Fibroblast of peridontal ligament (primary cell): ENCODE results near the gene CKS1B.

Experiments used
- DNase-seq: peaks from one replicate; pipeline ENCODE4 v3.0.0-alpha.2; 2010; ENCODE audit errors: extremely low read depth

Gene CKS1B

DNA sequence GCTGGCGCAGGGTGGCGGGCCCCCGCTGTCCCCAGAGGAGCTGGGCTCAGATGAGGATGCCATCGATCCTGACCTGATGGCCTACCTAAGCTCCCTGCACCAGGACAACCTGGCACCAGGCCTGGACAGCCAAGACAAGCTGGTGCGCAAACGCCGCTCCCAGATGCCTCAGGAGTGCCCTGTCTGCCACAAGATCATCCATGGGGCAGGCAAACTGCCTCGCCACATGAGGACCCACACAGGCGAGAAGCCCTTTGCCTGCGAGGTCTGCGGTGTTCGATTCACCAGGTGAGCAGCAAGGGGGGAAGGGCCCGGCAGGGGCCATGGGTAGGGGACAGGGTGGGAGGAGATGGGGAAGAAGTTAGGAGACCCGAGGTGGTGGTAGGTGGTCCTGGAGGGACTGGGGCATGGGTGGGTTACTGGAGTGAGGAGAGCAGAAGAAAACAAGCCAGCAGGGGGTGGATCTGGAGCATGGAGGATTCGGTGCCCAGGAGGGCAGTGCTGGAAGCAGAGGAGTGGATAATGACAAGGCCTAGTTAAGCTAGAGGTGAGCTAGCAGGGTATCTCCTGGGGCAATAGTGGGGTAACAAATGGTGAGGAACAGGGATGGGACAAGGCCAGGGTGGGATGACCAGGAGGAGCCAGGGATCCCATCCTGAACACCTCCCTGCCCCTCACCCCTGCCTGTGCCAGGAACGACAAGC is 41.2 kb downstream of the CKS1B start:
- DNase-seq, result no peak

DNA sequence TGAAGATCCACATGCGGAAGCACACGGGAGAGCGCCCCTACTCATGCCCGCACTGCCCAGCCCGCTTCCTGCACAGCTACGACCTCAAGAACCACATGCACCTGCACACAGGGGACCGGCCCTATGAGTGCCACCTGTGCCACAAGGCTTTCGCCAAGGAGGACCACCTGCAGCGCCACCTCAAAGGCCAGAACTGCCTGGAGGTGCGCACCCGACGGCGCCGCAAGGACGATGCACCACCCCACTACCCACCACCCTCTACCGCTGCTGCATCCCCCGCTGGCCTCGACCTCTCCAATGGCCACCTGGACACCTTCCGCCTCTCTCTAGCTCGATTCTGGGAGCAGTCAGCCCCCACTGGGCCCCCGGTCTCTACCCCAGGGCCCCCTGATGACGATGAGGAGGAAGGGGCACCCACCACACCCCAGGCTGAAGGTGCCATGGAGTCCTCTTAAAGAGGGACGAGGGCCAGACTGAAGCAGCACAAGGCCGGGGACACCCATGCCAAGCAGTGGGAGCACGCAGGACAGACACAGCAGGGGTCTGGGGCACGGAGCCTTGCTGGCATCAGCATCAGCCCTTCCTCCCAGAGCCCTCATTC is 41.9 kb downstream of the CKS1B start:
- DNase-seq, result no peak

DNA sequence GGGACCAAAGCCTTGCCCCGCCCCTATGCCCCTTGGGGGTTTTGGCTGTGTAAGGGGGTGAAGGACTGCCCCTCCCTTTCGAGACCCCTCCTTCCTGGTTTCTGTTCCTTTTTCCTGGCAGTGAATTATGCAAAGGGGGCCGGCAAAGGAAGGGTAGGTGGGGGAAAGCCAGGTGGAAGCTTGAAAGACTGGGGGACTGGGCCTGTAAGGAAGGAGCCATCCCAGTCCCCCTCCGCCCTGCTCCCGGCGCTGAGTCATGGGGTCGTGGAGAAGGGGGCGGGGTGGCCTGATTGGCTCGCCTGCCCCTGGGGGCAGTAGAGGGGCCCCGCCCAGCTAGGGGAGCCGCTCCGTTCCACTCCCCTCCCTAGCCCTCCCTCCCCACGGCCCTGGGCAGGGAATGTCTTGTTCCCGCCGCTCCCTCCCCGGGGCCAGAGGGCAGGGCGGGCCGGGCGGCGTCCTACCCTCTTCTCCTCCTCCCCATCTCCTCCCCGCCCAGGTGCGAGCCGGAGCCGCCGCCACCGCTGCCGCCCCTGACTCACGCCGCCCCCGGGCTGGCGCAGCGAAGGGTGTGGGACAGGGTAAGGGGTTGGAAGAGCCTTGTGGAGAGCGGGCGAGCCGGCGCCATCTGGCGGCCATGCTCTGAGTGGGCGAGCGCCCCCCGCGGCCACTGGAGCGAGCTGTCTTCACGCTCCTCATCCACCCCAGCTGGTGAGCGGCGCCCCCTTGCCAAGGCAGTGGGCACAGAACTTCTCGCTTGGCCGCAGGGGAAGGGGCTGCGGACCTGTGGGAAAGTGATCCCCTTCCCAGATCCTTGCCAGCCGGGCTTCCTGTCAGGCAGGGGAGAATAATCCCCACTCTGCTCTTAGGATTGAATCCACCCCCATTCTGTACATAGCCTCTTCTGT is 42.8 kb downstream of the CKS1B start:
- peak; percentile 80 for DNase-seq

DNA sequence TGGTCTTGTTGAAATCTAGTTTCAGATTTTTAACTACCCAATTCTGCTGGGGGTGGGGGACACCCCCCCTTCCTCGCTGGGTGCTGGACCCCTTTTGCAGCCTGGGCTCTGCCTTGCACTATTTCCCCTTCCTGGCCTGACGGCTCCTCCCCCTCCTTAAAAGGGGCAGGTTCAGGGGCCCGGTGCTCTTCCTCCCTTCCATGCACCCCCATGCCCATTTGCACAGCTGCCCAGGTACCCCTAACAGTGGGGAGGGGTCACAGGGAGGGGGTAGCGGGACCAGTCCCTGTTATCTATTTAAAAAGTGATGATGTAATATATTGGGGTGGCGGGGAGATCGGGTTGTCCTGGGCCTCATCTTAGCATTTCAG is 43.5 kb downstream of the CKS1B start:
- DNase-seq, result no peak

DNA sequence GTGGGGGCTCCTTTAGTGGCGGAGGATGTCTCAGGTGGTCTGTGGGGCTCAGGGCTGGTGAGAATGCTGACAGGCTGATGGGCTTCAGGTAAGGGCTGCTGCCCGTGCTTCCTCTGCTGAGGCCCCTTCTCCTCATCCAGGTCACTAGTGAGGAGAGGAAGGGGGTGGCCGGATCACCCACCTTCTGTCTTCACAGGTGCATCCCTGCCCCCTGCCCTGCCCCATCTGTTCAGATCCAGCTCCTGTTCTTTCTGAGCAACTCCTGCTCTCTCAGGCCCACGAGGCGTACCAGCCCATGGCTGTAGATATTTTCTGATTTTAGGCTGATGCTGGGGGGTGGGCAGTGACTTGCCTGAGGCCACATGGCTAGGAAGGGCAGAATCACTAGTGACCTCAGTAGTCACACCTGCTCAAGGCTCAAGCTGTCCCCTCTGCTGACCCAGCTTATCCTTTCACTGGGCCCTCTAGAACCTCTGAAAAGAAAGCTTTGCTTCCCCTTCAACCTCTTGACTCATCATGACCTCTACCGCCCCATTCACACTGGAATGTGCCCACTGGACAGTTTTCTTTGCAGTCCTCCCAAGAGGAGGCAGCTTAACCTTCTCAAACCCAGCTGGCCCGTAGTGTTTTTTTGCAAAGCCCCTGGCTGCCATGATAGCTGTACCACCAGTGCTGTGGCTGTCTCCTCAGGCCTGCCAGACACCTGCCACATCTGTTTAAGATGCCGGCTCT is 44.3 kb downstream of the CKS1B start:
- peak; percentile 7 for DNase-seq

DNA sequence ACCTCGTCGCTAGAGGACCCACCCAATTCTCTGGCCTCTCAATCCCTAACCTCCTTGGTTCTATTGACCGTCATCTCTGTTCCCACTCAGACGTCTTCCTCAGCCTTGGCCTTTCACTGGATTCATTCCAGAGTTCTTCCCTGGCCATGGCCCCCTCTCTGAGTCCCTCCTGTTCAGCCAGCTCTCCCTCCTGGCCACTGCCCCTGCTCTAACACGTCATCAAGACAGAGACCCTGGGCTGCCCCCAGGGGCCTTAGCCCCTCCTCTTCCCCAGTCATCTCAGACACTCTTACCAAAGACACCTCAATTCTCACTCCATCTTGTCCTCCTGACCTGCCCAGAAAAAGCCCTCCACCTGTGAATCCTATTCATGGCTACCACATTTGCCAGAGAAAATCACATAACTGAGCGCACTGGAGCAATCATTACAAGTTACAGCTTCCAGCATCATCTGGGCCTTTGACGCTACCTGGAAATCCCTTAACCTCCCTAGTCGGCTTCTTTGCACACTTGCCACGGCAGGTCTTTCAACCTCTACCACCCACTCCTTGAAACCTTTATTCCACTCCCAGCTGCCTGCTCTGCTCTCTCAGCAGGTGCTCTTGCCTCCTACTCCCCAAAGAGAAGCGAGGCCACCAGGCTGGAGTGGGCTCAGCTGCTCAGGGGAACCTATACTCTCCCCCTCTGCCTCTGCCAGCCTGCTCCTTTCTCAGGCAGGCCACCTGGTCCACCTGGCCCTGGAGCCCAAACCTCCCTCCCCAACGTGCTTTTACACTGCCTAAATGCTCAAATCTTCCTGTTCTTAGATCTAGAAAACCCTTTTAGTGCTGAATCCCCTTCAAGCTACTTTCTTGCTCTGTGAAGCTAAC is 45.1 kb downstream of the CKS1B start:
- DNase-seq, result no peak

DNA sequence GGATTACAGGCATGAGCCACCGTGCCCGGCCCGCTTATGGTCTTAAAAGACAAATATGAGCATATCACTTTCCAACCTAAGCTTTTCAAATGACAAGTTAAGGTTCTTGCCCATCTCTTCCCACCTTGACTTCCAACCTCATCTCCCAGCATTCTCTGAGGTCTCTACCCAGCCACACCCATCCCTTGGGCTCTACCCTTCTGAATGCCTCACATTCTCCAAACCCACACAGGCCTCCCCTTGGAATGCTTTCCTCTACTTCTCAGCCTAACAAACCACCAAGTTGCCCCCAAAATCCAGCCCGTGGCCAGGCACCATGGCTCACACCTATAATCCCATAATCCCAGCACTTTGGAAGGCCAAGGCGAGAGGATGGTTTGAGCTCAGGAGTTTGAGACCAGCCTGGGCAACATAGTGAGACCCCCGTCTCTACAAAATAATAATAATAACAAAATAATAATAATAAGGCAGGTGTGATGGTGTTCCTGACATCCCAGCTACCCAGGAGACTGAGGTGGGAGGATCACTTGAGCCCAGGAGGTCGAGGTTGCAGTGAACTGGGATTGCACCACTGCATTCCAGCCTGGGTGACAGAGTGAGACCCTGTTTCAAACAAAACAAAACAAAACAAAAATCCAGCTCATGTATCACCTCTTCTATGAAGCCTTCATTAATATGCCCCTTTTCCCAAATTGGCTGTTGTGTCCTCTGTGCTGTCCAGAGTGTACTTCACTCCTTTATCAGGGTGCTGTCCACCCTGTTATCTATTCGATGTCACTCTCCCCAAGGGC is 47.9 kb downstream of the CKS1B start:
- DNase-seq, result no peak

DNA sequence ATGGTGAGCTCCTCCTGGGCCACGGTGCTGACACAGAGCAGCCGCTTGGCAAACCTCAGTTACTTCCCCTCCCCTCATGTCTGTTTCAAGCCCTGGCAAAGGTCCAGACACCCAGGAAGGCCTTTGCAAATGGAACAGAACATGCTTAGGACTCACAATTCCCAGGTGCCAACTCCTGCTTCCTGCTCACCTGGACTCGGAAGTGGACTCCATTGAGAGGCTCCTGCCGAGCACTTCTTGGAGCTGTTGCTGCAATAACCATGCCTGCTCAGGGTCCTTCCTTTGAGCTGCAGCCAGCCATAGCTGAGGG is 48.4 kb downstream of the CKS1B start:
- no peak for DNase-seq

DNA sequence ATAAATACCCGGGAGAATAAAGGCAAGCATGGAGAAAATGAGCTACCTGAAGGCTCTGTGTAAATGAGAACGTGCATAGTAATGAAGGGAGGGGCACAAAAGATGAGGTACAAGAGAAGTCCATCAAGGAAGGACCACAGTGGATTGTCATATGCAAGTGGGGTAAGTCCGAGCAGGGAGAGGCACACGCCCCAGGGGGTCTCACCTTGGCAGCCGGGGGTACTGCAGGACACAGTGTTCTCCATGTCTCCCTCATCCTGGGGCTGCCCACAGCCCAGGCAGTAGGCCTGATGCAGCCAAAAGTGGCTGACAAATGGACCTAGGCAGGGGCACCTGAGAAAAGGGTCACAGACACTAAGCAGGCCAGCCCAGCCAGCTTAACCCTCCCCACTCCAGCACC is 49.1 kb downstream of the CKS1B start:
- no peak for DNase-seq

DNA sequence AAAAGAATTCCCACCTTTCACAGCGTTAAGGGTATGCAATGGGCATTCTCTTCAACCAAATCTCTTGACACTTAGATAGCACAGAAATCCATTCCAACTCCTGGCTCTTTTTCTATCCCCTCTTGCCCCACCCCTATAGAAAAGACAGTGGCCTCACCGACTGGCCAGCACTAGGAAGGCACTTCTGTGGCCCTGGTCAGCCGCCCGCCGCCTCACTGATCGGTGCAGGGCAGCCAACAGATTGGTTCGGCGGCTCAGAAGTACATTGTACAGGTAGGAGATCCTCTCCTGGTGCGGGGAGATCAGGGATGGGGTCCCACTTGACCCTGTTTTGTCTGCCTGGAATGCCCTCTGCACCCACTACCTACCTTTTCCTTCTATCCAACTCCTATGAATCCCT is 49.8 kb downstream of the CKS1B start:
- no peak for DNase-seq

DNA sequence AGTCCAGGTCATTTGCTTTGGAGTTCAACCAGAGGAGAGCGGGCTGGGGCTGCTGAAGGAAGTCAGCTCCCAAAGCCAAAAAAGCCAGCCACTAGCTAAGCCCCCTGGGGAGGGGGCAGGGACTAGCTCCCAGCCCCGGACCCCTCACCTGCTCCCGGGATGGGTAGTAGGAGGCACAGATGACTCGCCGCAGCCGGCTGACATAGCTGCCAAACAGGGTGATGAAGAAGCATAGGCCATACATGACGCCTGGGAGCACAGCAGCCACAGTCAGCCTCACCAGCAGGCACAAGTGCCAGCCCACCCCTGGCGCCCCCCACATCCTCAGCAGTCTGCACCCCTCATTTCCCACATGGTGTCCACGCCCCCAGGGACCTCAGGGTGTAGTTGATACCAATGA is 51.7 kb downstream of the CKS1B start:
- DNase-seq, result no peak

DNA sequence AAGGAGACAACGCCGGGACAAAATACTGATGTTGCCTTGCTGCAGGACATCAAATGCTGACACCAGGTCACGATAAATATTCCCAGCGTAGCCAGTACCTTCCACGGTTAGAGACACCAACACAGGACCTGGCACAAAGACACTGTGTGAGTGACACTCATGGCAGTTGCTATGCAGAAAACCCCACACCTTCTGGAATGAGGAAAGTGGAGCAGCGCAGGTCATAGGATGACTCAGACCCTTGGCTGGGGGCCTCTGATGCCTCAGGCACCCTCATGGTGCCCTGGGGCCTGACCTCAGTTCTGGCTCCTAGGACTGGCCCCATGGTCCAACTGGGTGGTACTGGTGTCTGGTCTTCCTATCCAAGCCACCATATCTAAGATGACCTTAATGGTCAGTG is 52.1 kb downstream of the CKS1B start:
- DNase-seq, result no peak
